Measurements from ENCODE around the gene PPP2R2C.

DNA sequence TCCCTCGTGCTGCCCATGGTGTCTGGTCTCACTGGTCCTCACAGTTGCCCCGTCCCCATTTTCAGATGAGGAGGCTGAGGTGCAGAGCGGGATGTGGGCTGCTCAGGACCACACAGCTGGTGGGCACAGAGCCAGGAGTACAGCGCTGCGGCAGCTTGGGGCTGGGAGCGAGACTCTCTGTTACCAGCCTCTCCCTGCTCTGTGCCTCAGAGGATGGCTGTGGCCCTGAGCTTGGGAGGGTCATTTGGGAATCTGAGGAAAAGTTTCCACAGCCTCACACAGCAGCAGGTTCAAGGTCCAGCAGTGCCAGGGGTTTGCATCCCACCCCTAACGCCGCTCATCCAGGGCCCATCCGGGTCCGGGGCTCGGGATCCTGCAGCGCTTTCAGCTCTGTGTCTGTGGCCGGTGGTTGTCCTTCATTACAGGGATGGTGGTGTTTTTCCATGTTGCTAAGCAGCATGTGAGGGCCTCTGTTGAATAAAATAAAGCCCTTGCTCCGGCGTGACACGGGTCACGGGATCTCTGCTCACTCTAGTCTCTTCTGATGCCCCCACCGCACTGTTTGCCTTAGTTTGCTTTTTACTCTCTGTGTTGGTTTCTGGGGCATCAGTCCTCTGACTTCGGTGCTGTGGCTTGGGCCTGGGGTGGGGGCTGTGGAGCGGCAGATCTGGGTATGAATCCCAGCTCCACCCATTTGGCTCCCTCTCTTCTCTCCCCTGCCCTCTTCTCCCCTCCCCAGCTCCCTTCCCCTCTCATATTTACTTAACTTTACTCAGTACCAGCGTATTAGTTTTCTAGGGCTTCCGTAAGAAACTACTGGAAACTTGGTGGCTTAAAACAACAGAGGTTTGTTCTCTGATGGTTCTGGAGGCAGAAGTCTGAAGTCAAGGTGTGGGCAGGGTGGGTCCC lies 196.3 kb downstream of the PPP2R2C start:
- TF ChIP-seq, protein P1, sequence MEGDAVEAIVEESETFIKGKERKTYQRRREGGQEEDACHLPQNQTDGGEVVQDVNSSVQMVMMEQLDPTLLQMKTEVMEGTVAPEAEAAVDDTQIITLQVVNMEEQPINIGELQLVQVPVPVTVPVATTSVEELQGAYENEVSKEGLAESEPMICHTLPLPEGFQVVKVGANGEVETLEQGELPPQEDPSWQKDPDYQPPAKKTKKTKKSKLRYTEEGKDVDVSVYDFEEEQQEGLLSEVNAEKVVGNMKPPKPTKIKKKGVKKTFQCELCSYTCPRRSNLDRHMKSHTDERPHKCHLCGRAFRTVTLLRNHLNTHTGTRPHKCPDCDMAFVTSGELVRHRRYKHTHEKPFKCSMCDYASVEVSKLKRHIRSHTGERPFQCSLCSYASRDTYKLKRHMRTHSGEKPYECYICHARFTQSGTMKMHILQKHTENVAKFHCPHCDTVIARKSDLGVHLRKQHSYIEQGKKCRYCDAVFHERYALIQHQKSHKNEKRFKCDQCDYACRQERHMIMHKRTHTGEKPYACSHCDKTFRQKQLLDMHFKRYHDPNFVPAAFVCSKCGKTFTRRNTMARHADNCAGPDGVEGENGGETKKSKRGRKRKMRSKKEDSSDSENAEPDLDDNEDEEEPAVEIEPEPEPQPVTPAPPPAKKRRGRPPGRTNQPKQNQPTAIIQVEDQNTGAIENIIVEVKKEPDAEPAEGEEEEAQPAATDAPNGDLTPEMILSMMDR (conservative IDR thresholded peaks at IDR 0.05 in 1 of 2, IDR thresholded peaks at IDR 0.05 in 1 of 2; ENCODE audit: low read depth in 1 of 2, low read length in 2 of 2), result no peak
- no peak for TF ChIP-seq EZH2 (IDR thresholded peaks at IDR 0.05; ENCODE audit: low read length, missing control alignments)
